GM23338 (cell line): ENCODE data around the gene SRCIN1. TPM values are rescaled to one million over a fixed set of nuclear protein-coding genes. Genes with fewer than 3 reads are reported as not detected.

Source experiments
- ATAC-seq: fragments of 200-7000 bp; cut with Tn5 transposase; 3 replicates; pipeline ENCODE4 v1.9.1; 2020
- DNase-seq: peaks from one replicate; pipeline ENCODE4 v3.0.0-alpha.2; 2015; ENCODE audit warnings: low spot score
- H2AFZ ChIP-seq: fragments of 200-600 bp; sonication (generic); 2 replicates; pipeline ENCODE4 v1.8.0; 2016; ENCODE audit warnings: antibody characterized with exemption, mild to moderate bottlenecking, moderate library complexity
- H3F3A ChIP-seq: fragments of 200-600 bp; sonication (generic); replicated peaks from 2 replicates; pipeline ENCODE4 v1.8.0; 2017; ENCODE audit warnings: antibody characterized with exemption, mixed run types, low read depth
- H3K27ac ChIP-seq: fragments of 200-600 bp; sonication (generic); 2 replicates; pipeline ENCODE4 v1.6.1; 2016; ENCODE audit warnings: low read depth
- H3K27me3 ChIP-seq: fragments of 200-600 bp; sonication (generic); 2 replicates; pipeline ENCODE4 v1.8.0; 2016; ENCODE audit warnings: mild to moderate bottlenecking, mixed run types, moderate library complexity; ENCODE audit not compliant: insufficient read depth
- H3K36me3 ChIP-seq: fragments of 200-600 bp; sonication (generic); 2 replicates; pipeline ENCODE4 v1.8.0; 2016; ENCODE audit warnings: mild to moderate bottlenecking; ENCODE audit not compliant: insufficient read depth
- H3K4me1 ChIP-seq: fragments of 200-600 bp; sonication (generic); 2 replicates; pipeline ENCODE4 v1.8.0; 2016; ENCODE audit warnings: mild to moderate bottlenecking, moderate library complexity; ENCODE audit not compliant: insufficient read depth
- H3K4me2 ChIP-seq: fragments of 200-600 bp; sonication (generic); 2 replicates; pipeline ENCODE4 v1.7.1; 2017; ENCODE audit warnings: mixed run types
- H3K4me3 ChIP-seq: fragments of 200-600 bp; sonication (generic); 2 replicates; pipeline ENCODE4 v1.6.1; 2016; ENCODE audit warnings: mixed run types
- H3K79me2 ChIP-seq: fragments of 200-600 bp; sonication (generic); replicated peaks from 2 replicates; pipeline ENCODE4 v1.8.0; 2017; ENCODE audit warnings: mild to moderate bottlenecking; ENCODE audit not compliant: insufficient read depth
- H3K9me2 ChIP-seq: fragments of 200-600 bp; sonication (generic); 2 replicates; pipeline ENCODE4 v1.8.0; 2017; ENCODE audit not compliant: insufficient read depth
- H4K20me1 ChIP-seq: fragments of 200-600 bp; sonication (generic); replicated peaks from 2 replicates; pipeline ENCODE4 v1.8.0; 2017; ENCODE audit warnings: mild to moderate bottlenecking; ENCODE audit not compliant: insufficient read depth
- H3K27ac Mint-ChIP-seq: 2 replicates; pipeline ENCODE4 v1.8.0; 2020; ENCODE audit warnings: inconsistent platforms, mild to moderate bottlenecking, moderate library complexity, mixed read lengths
- H3K27me3 Mint-ChIP-seq: 3 replicates; pipeline ENCODE4 v1.8.0; 2022; ENCODE audit warnings: low read depth, mild to moderate bottlenecking, moderate library complexity, mixed read lengths, inconsistent platforms; ENCODE audit not compliant: insufficient read depth, poor library complexity
- H3K36me3 Mint-ChIP-seq: 3 replicates; pipeline ENCODE4 v1.8.0; 2021; ENCODE audit warnings: low read depth, mild to moderate bottlenecking, inconsistent platforms, moderate library complexity, mixed read lengths
- H3K4me1 Mint-ChIP-seq: 3 replicates; pipeline ENCODE4 v1.8.0; 2020; ENCODE audit warnings: mild to moderate bottlenecking, inconsistent platforms, mixed read lengths
- H3K4me3 Mint-ChIP-seq: 3 replicates; pipeline ENCODE4 v1.8.0; 2021; ENCODE audit warnings: moderate library complexity, mild to moderate bottlenecking, inconsistent platforms, mixed read lengths
- H3K9me3 Mint-ChIP-seq: 3 replicates; pipeline ENCODE4 v1.8.0; 2020; ENCODE audit warnings: moderate library complexity, mild to moderate bottlenecking, inconsistent platforms, mixed read lengths
- CREB1 ChIP-seq: fragments of 250-450 bp; sonication (Bioruptor Pico); IDR thresholded peaks from 2 replicates; pipeline ENCODE4 v1.5.0; 2020; ENCODE audit warnings: low read depth, mild to moderate bottlenecking, moderate library complexity
- EZH2 ChIP-seq: fragments of 200-600 bp; sonication (generic); IDR thresholded peaks from one replicate; pipeline ENCODE4 v1.8.0; 2017; ENCODE audit warnings: antibody characterized with exemption, mild to moderate bottlenecking, low read depth; ENCODE audit not compliant: unreplicated experiment
- EZH2phosphoT487 ChIP-seq: fragments of 200-600 bp; sonication (generic); IDR thresholded peaks from one replicate; pipeline ENCODE4 v1.8.1; 2018; ENCODE audit warnings: antibody characterized with exemption; ENCODE audit not compliant: unreplicated experiment
- JUNB ChIP-seq: IDR thresholded peaks from one replicate; pipeline ENCODE4 v1.6.1; 2016; ENCODE audit warnings: antibody characterized with exemption; ENCODE audit not compliant: unreplicated experiment
- NANOG ChIP-seq: IDR thresholded peaks from 2 replicates; pipeline ENCODE4 v1.6.1; 2016; ENCODE audit warnings: antibody characterized with exemption, borderline replicate concordance
- POLR2AphosphoS5 ChIP-seq: IDR thresholded peaks from 2 replicates; pipeline ENCODE4 v1.6.1; 2016; ENCODE audit warnings: antibody characterized with exemption, low read depth
- STAT1 ChIP-seq: IDR thresholded peaks from one replicate; pipeline ENCODE4 v1.6.1; 2016; ENCODE audit warnings: antibody characterized with exemption; ENCODE audit not compliant: unreplicated experiment
- ZNF114 ChIP-seq: fragments of 250-450 bp; sonication (Bioruptor Pico); IDR thresholded peaks from 2 replicates; pipeline ENCODE4 v1.5.0; 2020; ENCODE audit warnings: mild to moderate bottlenecking, moderate library complexity
- ZNF331 ChIP-seq: fragments of 250-450 bp; sonication (Bioruptor Pico); IDR thresholded peaks from 2 replicates; pipeline ENCODE4 v1.5.0; 2020; ENCODE audit warnings: low read depth, mild to moderate bottlenecking, moderate library complexity
- polyA plus RNA-seq: library from polyadenylated mRNA; unstranded; fragments of >200 nt; fragmentation: Nextera tagmentation; extraction: Ambion mirVana; gene quantifications from 2 replicates; pipeline ENCODE4 v1.2.1, GENCODE V29; 2016
- total RNA-seq: library from RNA; depleted of rRNA; stranded (reverse); fragments of >200 nt; shearing (Covaris generic); gene quantifications from 2 replicates; pipeline ENCODE4 v1.2.3, GENCODE V29; 2014
- TF ChIP-seq, protein P1 (sequence below): IDR thresholded peaks from 2 replicates; pipeline ENCODE4 v1.6.1; 2016; ENCODE audit warnings: antibody characterized with exemption
- TF ChIP-seq, protein P2 (sequence below): IDR thresholded peaks from one replicate; pipeline ENCODE4 v1.6.1; 2018; ENCODE audit warnings: antibody characterized with exemption; ENCODE audit not compliant: unreplicated experiment
- TF ChIP-seq, protein P3 (sequence below): fragments of 250-450 bp; sonication (Bioruptor Pico); IDR thresholded peaks from 2 replicates; pipeline ENCODE4 v1.5.0; 2020; ENCODE audit warnings: mild to moderate bottlenecking, moderate library complexity
- TF ChIP-seq, protein P4 (sequence below), 2 experiments: fragments of 200-600 bp in 1 of 2; sonication (generic) in 1 of 2; conservative IDR thresholded peaks; 2 replicates each; pipeline versions ENCODE4 v1.5.1 to v1.6.1; 2016 to 2017; ENCODE audit warnings: antibody characterized with exemption in 2 of 2, low read depth in 2 of 2, mild to moderate bottlenecking in 2 of 2, moderate library complexity in 1 of 2

Gene SRCIN1
- total and polyA plus RNA-seq, 2 experiments from 2014 or later = 0.87 to 2.2 TPM

DNA sequence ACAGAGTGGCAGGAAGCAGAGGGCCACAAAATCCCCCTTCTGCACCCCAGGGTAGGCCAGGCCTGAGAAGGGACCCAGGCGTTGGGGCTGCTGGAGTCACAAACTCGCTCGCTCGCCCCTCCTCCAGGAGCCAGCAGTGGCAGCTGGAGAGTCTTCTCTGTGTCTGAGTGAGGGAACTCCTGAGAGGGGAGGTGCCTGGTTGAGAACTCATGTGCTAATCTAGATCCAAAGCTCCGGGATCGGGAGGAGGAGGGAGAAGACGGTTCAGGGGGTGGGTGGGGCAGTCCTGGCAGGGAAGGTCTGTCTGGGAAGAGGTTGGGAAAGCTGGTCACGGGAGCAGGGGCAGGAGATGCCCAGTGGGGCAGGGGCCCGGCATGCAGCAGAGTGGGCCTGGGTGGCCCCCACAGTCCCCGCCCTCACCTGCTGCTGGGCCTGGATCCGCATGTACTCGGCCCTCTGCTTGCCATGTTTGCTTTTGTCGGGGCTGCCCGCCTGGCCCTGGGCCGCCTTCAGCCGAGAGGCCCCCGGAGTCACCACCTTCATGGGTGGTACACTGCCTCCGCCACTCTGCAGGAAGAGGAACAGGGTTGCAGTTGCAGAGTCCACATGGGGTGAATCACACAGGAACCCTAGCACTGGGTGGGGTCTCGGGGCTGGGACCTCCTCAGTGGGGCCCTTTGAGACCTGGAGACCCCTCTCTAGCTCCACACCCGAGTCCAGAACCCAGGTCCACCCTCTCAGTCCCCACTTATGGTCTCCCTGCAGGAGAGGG is 62.2 kb downstream of the SRCIN1 start:
- no peak overlapping the region for H3K4me3 ChIP-seq
- no peaks in the 10 kb centered on the region for H3K79me2 ChIP-seq
- H3K9me3 Mint-ChIP-seq = no peaks in the 10 kb centered on the region
- TF ChIP-seq STAT1 (no peak), CREB1 (no peak), ZNF114 (CRISPR knock-in tag) (no peak), EZH2 (no peak), ZNF331 (CRISPR knock-in tag) (no peak), POLR2AphosphoS5 (no peak), EZH2phosphoT487 (no peak), JUNB (no peak), NANOG (no peak)
- TF ChIP-seq, protein P1, sequence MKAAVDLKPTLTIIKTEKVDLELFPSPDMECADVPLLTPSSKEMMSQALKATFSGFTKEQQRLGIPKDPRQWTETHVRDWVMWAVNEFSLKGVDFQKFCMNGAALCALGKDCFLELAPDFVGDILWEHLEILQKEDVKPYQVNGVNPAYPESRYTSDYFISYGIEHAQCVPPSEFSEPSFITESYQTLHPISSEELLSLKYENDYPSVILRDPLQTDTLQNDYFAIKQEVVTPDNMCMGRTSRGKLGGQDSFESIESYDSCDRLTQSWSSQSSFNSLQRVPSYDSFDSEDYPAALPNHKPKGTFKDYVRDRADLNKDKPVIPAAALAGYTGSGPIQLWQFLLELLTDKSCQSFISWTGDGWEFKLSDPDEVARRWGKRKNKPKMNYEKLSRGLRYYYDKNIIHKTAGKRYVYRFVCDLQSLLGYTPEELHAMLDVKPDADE = no peak
- TF ChIP-seq, protein P2, sequence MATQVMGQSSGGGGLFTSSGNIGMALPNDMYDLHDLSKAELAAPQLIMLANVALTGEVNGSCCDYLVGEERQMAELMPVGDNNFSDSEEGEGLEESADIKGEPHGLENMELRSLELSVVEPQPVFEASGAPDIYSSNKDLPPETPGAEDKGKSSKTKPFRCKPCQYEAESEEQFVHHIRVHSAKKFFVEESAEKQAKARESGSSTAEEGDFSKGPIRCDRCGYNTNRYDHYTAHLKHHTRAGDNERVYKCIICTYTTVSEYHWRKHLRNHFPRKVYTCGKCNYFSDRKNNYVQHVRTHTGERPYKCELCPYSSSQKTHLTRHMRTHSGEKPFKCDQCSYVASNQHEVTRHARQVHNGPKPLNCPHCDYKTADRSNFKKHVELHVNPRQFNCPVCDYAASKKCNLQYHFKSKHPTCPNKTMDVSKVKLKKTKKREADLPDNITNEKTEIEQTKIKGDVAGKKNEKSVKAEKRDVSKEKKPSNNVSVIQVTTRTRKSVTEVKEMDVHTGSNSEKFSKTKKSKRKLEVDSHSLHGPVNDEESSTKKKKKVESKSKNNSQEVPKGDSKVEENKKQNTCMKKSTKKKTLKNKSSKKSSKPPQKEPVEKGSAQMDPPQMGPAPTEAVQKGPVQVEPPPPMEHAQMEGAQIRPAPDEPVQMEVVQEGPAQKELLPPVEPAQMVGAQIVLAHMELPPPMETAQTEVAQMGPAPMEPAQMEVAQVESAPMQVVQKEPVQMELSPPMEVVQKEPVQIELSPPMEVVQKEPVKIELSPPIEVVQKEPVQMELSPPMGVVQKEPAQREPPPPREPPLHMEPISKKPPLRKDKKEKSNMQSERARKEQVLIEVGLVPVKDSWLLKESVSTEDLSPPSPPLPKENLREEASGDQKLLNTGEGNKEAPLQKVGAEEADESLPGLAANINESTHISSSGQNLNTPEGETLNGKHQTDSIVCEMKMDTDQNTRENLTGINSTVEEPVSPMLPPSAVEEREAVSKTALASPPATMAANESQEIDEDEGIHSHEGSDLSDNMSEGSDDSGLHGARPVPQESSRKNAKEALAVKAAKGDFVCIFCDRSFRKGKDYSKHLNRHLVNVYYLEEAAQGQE = no peak
- TF ChIP-seq, protein P3, sequence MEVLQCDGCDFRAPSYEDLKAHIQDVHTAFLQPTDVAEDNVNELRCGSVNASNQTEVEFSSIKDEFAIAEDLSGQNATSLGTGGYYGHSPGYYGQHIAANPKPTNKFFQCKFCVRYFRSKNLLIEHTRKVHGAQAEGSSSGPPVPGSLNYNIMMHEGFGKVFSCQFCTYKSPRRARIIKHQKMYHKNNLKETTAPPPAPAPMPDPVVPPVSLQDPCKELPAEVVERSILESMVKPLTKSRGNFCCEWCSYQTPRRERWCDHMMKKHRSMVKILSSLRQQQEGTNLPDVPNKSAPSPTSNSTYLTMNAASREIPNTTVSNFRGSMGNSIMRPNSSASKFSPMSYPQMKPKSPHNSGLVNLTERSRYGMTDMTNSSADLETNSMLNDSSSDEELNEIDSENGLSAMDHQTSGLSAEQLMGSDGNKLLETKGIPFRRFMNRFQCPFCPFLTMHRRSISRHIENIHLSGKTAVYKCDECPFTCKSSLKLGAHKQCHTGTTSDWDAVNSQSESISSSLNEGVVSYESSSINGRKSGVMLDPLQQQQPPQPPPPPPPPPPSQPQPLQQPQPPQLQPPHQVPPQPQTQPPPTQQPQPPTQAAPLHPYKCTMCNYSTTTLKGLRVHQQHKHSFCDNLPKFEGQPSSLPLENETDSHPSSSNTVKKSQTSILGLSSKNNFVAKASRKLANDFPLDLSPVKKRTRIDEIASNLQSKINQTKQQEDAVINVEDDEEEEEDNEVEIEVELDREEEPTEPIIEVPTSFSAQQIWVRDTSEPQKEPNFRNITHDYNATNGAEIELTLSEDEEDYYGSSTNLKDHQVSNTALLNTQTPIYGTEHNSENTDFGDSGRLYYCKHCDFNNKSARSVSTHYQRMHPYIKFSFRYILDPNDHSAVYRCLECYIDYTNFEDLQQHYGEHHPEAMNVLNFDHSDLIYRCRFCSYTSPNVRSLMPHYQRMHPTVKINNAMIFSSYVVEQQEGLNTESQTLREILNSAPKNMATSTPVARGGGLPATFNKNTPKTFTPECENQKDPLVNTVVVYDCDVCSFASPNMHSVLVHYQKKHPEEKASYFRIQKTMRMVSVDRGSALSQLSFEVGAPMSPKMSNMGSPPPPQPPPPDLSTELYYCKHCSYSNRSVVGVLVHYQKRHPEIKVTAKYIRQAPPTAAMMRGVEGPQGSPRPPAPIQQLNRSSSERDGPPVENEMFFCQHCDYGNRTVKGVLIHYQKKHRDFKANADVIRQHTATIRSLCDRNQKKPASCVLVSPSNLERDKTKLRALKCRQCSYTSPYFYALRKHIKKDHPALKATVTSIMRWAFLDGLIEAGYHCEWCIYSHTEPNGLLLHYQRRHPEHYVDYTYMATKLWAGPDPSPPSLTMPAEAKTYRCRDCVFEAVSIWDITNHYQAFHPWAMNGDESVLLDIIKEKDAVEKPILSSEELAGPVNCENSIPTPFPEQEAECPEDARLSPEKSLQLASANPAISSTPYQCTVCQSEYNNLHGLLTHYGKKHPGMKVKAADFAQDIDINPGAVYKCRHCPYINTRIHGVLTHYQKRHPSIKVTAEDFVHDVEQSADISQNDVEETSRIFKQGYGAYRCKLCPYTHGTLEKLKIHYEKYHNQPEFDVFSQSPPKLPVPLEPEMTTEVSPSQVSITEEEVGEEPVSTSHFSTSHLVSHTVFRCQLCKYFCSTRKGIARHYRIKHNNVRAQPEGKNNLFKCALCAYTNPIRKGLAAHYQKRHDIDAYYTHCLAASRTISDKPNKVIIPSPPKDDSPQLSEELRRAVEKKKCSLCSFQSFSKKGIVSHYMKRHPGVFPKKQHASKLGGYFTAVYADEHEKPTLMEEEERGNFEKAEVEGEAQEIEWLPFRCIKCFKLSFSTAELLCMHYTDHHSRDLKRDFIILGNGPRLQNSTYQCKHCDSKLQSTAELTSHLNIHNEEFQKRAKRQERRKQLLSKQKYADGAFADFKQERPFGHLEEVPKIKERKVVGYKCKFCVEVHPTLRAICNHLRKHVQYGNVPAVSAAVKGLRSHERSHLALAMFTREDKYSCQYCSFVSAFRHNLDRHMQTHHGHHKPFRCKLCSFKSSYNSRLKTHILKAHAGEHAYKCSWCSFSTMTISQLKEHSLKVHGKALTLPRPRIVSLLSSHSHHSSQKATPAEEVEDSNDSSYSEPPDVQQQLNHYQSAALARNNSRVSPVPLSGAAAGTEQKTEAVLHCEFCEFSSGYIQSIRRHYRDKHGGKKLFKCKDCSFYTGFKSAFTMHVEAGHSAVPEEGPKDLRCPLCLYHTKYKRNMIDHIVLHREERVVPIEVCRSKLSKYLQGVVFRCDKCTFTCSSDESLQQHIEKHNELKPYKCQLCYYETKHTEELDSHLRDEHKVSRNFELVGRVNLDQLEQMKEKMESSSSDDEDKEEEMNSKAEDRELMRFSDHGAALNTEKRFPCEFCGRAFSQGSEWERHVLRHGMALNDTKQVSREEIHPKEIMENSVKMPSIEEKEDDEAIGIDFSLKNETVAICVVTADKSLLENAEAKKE = no peak
- TF ChIP-seq, protein P4, sequence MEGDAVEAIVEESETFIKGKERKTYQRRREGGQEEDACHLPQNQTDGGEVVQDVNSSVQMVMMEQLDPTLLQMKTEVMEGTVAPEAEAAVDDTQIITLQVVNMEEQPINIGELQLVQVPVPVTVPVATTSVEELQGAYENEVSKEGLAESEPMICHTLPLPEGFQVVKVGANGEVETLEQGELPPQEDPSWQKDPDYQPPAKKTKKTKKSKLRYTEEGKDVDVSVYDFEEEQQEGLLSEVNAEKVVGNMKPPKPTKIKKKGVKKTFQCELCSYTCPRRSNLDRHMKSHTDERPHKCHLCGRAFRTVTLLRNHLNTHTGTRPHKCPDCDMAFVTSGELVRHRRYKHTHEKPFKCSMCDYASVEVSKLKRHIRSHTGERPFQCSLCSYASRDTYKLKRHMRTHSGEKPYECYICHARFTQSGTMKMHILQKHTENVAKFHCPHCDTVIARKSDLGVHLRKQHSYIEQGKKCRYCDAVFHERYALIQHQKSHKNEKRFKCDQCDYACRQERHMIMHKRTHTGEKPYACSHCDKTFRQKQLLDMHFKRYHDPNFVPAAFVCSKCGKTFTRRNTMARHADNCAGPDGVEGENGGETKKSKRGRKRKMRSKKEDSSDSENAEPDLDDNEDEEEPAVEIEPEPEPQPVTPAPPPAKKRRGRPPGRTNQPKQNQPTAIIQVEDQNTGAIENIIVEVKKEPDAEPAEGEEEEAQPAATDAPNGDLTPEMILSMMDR (conservative IDR thresholded peaks at IDR 0.05; ENCODE audit: low read depth in 2 of 2) = no peak
- H2AFZ ChIP-seq = no peak overlapping the region
- no peak overlapping the region for H3K27ac ChIP-seq
- peaks cover 22% of the 10 kb centered on the region for H3K27me3 Mint-ChIP-seq
- ATAC-seq (peak; percentile 59), DNase-seq (no peak)
- no peaks in the 10 kb centered on the region; the same call in 2 of the 3 replicates for H3K36me3 Mint-ChIP-seq
- no peaks in the 10 kb centered on the region for H3K9me2 ChIP-seq
- no peaks in the 10 kb centered on the region for H4K20me1 ChIP-seq
- H3K4me3 Mint-ChIP-seq = no peak overlapping the region; the same call in 2 of the 3 replicates
- H3K4me1 ChIP-seq = no peaks in the 10 kb centered on the region; the same call in 1 of the 2 replicates
- no peaks in the 10 kb centered on the region for H3K27me3 ChIP-seq
- H3K4me1 Mint-ChIP-seq = peaks cover 35% of the 10 kb centered on the region
- no peak overlapping the region for H3K27ac Mint-ChIP-seq
- no peak overlapping the region for H3K4me2 ChIP-seq
- H3K36me3 ChIP-seq = no peaks in the 10 kb centered on the region
- no peaks in the 10 kb centered on the region for H3F3A ChIP-seq
